ENCODE results near the gene NPEPPS.
A peak's percentile ranks its signal among the peaks of the same experiment; 100 is the strongest.
"Not testable (repeated sequence)": the region's sequence is repeated elsewhere in the genome, so short reads cannot be mapped to it uniquely, and the experiment has no call there.

Gene NPEPPS

GRCh38 chr17:47567261-47567660 is 36.4 kb downstream of the NPEPPS start:
- not testable (repeated sequence) for DNase-seq

GRCh38 chr17:47572561-47572960 is 41.7 kb downstream of the NPEPPS start:
- DNase-seq, result not testable (repeated sequence)

GRCh38 chr17:47582416-47582815 is 51.5 kb downstream of the NPEPPS start:
- not testable (repeated sequence) for DNase-seq

GRCh38 chr17:47586378-47587055 is 55.6 kb downstream of the NPEPPS start:
- not testable (repeated sequence) for DNase-seq

GRCh38 chr17:47593522-47593921 is 62.6 kb downstream of the NPEPPS start:
- not testable (repeated sequence) for DNase-seq

- no peak for DNase-seq
These were observed 73.1 kb downstream of the NPEPPS start for GRCh38 chr17:47603830-47604597.

- DNase-seq, result no peak
These were observed 73.7 kb downstream of the NPEPPS start for GRCh38 chr17:47604598-47604927.

GRCh38 chr17:47605011-47605410 is 74.1 kb downstream of the NPEPPS start:
- no peak for DNase-seq

GRCh38 chr17:47607481-47607880 is 76.6 kb downstream of the NPEPPS start:
- no peak for DNase-seq

GRCh38 chr17:47611372-47612350 is 80.8 kb downstream of the NPEPPS start:
- DNase-seq, result no peak

- DNase-seq, result peak; percentile 88
These were observed 85.0 kb downstream of the NPEPPS start for GRCh38 chr17:47615766-47616424.

GRCh38 chr17:47618410-47618809 is 87.5 kb downstream of the NPEPPS start:
- DNase-seq, result peak; percentile 19

GRCh38 chr17:47620503-47621245 is 89.8 kb downstream of the NPEPPS start:
- no peak for DNase-seq

- no peak for DNase-seq
These were observed 90.6 kb downstream of the NPEPPS start for GRCh38 chr17:47621293-47622179.

GRCh38 chr17:47622180-47622549 is 91.3 kb downstream of the NPEPPS start:
- DNase-seq, result no peak

GRCh38 chr17:47624727-47625068 is 93.8 kb downstream of the NPEPPS start:
- no peak for DNase-seq

- DNase-seq, result no peak
These were observed 97.2 kb downstream of the NPEPPS start for GRCh38 chr17:47628014-47628566.

GRCh38 chr17:47629826-47630225 is 98.9 kb downstream of the NPEPPS start:
- no peak for DNase-seq

GRCh38 chr17:47630614-47631013 is 99.7 kb downstream of the NPEPPS start:
- peak; percentile 91 for DNase-seq

GRCh38 chr17:47632991-47633390 is 102.1 kb downstream of the NPEPPS start:
- DNase-seq, result no peak

GRCh38 chr17:47633996-47634395 is 103.1 kb downstream of the NPEPPS start:
- DNase-seq, result no peak
